NCI-H446 treated with DMSO at 0.1 percent for 48 hours (cell line): Measurements from ENCODE around the gene CKMT1B.
"Not testable (repeated sequence)": the region's sequence is repeated elsewhere in the genome, so short reads cannot be mapped to it uniquely, and the experiment has no call there.

ENCODE experiments used
- DNase-seq: peaks from one replicate; lab custom pipeline; 2025; lab: John Stamatoyannopoulos, UW

Gene CKMT1B

DNA sequence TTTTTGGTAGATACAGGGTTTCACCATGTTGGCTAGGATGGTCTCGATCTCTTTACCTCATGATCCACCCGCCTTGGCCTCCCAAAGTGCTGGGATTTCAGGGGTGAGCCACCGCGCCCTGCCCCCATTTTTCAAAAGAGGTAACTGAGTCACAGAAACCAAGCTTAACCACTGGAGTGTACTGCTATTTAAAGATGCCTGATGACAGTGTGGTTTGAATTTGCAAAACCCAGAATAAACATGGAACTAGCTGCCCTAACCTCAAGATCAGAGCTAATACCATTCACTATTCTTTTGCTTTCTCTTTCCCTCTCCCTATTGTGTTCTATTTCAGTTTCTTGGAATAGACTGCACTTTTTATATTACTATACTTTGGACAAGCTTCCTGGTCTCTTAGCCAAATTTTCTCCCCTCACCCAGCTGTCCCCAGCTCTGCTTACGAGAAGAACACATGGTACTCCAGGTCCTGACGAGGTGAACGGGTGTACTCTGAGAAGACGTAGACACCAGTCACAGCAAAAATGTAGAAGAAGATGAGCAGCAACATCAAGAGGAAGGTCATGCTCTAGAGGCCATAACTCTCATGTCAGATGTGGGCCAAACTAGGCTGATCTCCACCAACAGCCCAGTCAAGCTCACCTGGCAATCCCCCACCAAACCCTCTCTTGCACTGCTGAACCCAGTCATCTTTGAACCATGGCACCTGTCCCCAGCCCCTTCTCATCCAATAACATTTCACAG is 44.8 kb downstream of the CKMT1B start:
- not testable (repeated sequence) for DNase-seq
